ENCODE data around the gene LBP.
A peak's percentile ranks its signal among the peaks of the same experiment; 100 is the strongest.

Gene LBP

DNA sequence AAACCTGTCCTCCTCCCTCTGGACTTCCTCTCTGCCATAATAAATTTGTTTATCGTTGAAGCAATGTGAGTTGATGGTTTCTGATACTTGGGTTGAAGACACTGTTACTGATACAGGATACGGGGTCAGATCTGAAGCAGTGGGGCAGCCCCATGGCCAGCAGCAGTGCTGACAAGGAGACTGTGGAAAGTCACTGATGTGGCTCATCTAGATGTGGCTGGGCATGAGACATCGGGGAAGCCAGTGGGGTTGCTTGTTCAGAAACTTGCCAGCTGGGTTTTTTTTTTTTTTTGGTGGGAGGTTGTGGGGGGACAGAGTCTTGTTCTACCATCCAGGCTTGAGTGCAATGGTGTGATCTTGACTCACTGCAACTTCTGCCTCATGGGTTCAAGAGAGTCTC, 45.0 kb upstream of the LBP start:
- TF ChIP-seq, protein P1, sequence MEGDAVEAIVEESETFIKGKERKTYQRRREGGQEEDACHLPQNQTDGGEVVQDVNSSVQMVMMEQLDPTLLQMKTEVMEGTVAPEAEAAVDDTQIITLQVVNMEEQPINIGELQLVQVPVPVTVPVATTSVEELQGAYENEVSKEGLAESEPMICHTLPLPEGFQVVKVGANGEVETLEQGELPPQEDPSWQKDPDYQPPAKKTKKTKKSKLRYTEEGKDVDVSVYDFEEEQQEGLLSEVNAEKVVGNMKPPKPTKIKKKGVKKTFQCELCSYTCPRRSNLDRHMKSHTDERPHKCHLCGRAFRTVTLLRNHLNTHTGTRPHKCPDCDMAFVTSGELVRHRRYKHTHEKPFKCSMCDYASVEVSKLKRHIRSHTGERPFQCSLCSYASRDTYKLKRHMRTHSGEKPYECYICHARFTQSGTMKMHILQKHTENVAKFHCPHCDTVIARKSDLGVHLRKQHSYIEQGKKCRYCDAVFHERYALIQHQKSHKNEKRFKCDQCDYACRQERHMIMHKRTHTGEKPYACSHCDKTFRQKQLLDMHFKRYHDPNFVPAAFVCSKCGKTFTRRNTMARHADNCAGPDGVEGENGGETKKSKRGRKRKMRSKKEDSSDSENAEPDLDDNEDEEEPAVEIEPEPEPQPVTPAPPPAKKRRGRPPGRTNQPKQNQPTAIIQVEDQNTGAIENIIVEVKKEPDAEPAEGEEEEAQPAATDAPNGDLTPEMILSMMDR (IDR thresholded peaks at IDR 0.05; ENCODE audit: low read depth, low read length), result no peak
- Histone ChIP-seq H3K36me3 (no peaks in the 10 kb centered on the region), H3K9me3 (ENCODE audit: severe bottlenecking) (no peaks in the 10 kb centered on the region), H3K4me3 (ENCODE audit: low read depth, low read length) (no peak overlapping the region), H3K27me3 (ENCODE audit: insufficient read depth, low read depth, severe bottlenecking) (no peaks in the 10 kb centered on the region), H3K27ac (no peak overlapping the region)
- DNase-seq, result no peak

DNA sequence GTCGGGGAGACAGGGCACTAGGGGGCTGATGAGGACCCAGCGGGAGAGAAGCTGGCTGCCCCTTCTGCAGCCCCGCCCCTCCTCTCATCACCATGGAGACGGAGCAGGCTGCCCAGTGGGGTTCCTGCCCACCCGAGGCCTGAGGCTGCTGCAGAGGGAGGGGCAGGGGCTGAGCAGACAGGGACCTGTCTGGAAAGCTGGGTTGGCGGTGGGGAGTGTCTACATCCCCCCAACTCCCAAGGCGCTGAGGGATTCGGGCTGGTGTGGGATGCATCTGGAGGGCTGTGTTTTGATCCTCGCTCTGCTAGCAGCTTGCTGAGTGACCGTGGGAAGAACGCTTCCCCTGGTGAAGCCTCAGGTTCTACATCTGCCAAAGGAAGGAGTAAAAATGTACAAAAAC, 43.5 kb upstream of the LBP start:
- TF ChIP-seq, protein P1 (IDR thresholded peaks at IDR 0.05; ENCODE audit: low read depth, low read length), result no peak
- no peak for DNase-seq
- Histone ChIP-seq H3K27me3 (ENCODE audit: insufficient read depth, low read depth, severe bottlenecking) (no peaks in the 10 kb centered on the region), H3K27ac (no peak overlapping the region), H3K36me3 (no peaks in the 10 kb centered on the region), H3K4me3 (ENCODE audit: low read depth, low read length) (no peak overlapping the region), H3K9me3 (ENCODE audit: severe bottlenecking) (no peaks in the 10 kb centered on the region)

DNA sequence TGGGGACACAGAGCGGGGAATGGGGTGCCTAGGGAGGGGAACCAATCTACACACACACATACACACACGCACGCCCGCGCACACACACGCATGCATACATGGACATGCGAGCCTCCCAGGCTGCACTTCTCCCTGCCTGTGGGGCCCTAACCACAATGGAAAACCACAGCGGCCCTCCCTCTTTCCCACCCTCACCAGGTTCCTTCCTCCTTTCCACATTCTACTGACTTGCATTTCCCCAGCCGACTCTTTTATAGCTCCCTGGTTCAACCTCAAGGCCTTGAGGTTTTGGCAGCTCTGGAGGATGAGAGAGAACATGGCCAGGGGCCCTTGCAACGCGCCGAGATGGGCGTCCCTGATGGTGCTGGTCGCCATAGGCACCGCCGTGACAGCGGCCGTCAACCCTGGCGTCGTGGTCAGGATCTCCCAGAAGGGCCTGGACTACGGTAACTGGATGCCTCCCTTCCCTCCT, 42.3 kb upstream of the LBP start, which contains the start of gene BPI:
TSS of gene BPI (plus strand) at position 249 of the 472 bp plus-strand sequence. CDS start at position 317, 68 bp downstream.
- Histone ChIP-seq H3K9me3 (ENCODE audit: severe bottlenecking) (no peaks in the 10 kb centered on the region), H3K36me3 (no peaks in the 10 kb centered on the region), H3K4me3 (ENCODE audit: low read depth, low read length) (no peak within 1 kb of the TSS), H3K27me3 (ENCODE audit: insufficient read depth, low read depth, severe bottlenecking) (no peaks in the 10 kb centered on the region), H3K27ac (no peak within 1 kb of the TSS)
- TF ChIP-seq, protein P1 (IDR thresholded peaks at IDR 0.05; ENCODE audit: low read depth, low read length), result no peak
- no peak for DNase-seq

DNA sequence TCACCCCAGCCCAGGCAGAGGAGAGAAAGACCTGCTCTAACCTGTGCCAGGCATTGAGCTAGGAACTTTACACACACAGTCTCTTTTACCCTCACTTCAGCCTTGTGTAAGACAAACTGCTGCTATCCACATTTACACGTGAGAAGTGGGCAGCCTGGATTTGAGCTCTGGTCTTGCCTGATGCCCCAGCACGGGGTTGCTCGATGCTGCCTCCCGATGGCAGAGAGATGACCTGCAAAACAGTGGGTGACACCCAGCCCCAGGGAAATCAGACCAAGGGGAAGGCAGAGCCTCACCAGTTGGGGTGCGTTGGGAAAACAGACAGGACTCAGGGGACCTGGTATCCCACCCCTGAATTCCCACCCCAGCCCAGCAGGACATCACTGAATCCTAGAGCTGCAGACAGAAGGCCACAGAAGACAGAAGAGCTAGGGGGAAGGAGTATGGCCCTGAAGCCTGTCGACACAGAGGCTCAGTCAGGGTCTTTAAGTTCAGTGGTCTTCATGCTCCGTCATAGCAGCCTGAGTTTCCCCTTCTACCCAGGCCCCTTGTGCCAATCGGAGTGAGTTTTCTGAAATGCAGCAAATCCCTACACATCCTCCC, 41.3 kb upstream of the LBP start:
- Histone ChIP-seq H3K27ac (no peak overlapping the region), H3K9me3 (ENCODE audit: severe bottlenecking) (no peaks in the 10 kb centered on the region), H3K4me3 (ENCODE audit: low read depth, low read length) (no peak overlapping the region), H3K27me3 (ENCODE audit: insufficient read depth, low read depth, severe bottlenecking) (no peaks in the 10 kb centered on the region), H3K36me3 (no peaks in the 10 kb centered on the region)
- TF ChIP-seq, protein P1 (IDR thresholded peaks at IDR 0.05; ENCODE audit: low read depth, low read length), result peak; percentile 83
- DNase-seq, result peak; percentile 65

DNA sequence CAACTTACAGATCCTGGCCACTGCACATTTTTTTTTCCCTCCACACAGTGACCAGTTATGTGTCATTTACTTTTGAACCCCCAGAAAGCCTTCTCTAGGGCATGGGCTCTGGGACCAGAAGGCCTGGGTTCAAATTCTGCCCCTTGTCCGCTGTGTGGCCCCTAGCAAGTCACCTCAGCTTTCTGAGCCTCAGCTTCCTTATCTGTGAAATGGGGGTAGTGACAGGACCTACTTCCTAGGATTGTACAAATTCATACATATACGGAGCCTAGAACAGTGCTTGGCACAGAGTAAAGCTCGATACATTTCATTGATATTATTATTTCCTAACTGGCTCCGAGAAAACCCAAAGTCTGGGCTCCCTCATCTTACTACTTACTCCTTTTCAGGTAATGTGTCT, 40.7 kb upstream of the LBP start:
- TF ChIP-seq, protein P1 (IDR thresholded peaks at IDR 0.05; ENCODE audit: low read depth, low read length), result no peak
- no peak overlapping the region for H3K27ac ChIP-seq
- H3K9me3 ChIP-seq (ENCODE audit: severe bottlenecking), result no peaks in the 10 kb centered on the region
- H3K4me3 ChIP-seq (ENCODE audit: low read depth, low read length), result no peak overlapping the region
- no peaks in the 10 kb centered on the region for H3K36me3 ChIP-seq
- DNase-seq, result no peak
- H3K27me3 ChIP-seq (ENCODE audit: insufficient read depth, low read depth, severe bottlenecking), result no peaks in the 10 kb centered on the region

DNA sequence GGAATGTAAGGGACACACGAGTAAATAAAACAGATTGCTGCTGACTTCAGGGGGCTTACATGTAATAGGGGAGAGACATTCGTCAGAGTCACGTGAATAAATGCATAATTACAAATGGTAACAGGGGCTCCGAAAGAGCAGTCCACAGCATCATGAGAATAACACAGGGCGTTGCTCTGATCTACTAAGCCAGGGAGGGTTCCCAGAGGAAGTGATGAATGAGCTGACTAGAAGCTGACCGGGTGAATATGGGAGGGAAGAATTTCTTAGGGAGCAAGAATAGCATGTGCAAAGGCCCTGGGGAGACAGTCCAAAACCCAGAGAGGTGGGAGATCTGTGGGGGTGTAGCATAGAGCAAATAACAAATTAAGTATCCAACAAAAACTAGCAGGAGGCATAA, 39.9 kb upstream of the LBP start:
- Histone ChIP-seq H3K27me3 (ENCODE audit: insufficient read depth, low read depth, severe bottlenecking) (no peaks in the 10 kb centered on the region), H3K9me3 (ENCODE audit: severe bottlenecking) (no peaks in the 10 kb centered on the region), H3K36me3 (no peaks in the 10 kb centered on the region), H3K4me3 (ENCODE audit: low read depth, low read length) (no peak overlapping the region), H3K27ac (no peak overlapping the region)
- no peak for DNase-seq
- TF ChIP-seq, protein P1 (IDR thresholded peaks at IDR 0.05; ENCODE audit: low read depth, low read length), result no peak
